Fibroblast of skin of scalp (primary cell): ENCODE results near the gene CORO1C.

ENCODE experiments used
- DNase-seq: peaks from one replicate; pipeline ENCODE4 v3.0.0-alpha.2; 2013

Gene CORO1C

DNA sequence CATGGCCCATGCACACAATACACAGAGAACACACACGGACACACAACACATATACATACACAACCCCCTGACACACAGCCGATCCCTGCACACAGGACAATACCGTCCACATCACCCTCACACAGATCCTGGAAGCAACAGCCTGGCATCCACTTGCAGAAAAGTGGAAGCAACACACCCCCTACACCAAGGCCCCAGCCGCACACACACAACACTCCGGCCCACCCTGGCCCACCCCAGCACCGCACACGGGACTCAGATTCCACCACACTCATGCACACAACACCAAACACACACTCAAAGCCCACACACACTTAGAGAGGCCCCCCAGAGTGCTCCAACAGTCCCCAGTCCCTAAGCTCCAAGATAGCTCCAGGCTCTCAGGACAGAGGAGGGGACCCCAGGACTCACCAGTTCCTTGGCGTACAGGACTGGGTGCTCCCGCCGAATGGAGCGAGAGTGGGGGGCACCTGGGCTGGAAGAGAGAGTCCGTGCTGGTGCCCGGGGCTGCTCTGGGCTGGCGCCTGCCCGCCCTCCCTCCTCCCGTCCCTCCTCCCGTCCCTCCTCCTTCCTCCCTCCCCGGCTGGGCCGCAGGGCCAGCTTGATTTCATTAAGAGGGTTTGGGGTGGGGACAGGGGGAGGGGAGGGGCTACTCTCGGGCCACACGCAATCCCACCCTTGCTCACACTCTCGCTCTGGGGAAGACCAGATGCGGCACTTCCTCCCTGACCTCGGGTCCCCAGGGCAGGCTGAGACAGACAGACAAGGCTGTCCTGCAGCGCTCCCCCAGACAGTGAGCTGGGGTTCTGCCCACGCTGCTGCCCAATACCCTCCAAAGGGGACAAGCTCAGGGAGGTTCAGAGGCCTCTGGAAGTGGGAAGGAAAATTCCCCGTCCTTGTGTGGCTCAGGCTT, 133.5 kb downstream of the CORO1C start, which contains the start of gene TMEM119:
TSS of gene TMEM119 (minus strand) at position 526 of the 913 bp plus-strand sequence. CDS start 5,701 bp downstream, outside the sequence.
- peak; percentile 95 for DNase-seq

DNA sequence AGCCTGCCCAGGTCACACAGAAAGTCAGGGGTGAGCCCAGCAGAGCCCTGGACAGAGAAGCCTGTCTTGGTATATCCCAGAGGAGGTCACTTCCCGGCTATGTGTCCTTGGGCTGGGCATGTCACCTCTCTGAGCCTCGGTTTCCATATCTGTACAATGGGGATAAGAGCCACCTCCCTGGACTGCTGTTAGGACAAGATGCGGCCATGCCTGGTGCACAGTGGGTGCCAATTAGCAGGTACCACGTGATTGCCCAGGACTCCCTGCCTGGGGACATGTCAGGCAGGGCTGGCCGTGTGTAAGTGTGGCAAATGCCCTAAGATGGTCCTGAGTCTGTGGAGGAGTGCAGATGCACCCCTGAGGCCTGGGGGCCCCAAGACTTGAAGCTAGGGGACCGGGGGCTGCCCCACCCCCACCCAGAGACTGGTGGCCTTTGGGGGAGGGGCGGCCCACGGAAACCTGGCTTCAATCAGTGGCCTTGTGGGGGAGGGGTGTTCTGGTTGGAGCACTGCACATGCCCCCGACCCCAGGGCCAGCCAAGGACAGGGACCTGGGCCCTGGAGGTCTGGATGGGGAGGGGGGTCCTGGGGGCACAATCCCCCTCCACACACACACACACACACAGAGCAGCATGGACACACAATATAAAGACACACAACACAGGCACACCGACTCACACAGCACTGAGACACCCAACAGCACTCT, 134.3 kb downstream of the CORO1C start:
- DNase-seq: no peak

DNA sequence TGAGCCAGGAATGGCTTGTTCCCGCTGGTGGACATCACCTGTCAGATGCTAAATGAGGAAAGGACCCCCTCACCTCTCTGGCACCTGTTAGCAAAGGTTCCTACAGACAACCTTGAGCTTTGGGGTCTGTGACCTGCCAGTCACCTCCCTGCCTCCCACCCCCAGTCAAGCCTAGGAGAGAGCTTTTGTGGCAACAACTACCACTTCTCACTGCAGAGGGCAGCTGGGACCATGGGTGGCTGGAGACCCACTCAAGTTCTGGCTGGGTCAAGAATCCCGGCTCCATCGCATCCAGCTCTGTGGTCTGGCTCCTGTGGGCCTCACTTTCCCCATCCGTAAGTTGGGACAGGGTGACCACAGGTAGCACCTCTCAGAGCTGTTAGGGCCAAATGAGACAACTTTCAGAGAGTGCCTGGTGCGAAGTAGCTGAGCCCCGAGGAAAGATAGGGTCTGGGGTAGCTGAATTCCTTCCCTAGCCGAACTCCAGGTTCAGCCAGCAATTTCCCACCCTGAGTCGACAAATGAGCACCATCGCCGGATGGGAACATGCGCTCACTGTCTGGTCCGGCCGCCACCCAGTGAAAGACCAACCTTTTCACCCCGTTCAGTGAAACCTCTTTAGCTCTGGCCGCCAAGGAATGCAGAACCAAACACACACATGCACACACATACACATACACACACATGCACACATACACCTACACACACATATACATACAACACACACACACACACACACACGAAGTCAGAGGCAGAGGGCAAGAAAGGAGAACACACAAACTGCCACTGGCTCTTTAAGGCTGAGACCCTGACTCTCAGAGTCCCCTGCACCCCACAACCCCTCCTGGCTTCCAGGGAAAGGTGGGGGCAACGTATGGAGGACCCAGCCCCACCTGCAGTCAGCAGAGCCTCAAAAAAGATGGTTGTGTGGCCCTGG, 135.3 kb downstream of the CORO1C start:
- DNase-seq: no peak
